Stimulated activated CD4-positive, alpha-beta T cell treated with anti-CD3 and anti-CD28 coated beads, TNF-alpha, amount 100 ng/mL, for 1 hour (primary cell): Measurements from ENCODE around the gene LFNG.

Experiments used
- DNase-seq, 3 donors: peaks; one replicate each; pipeline ENCODE4 v3.0.0-alpha.2; 2020; ENCODE audit warnings: low read depth in 3 of 3, low spot score in 1 of 3

LFNG gene

GRCh38 chr7:2568521-2569223 lies 49.1 kb downstream of the LFNG start:
- DNase-seq: no peak

- DNase-seq: no peak
These were observed 49.8 kb downstream of the LFNG start for GRCh38 chr7:2569421-2569820.

GRCh38 chr7:2570021-2570420 lies 50.4 kb downstream of the LFNG start:
- no peak for DNase-seq

- DNase-seq: no peak
These were observed 51.8 kb downstream of the LFNG start for GRCh38 chr7:2571409-2571808.

GRCh38 chr7:2572101-2572842 lies 52.7 kb downstream of the LFNG start:
- DNase-seq: no peak

- DNase-seq: no peak
These were observed 54.2 kb downstream of the LFNG start for GRCh38 chr7:2573761-2574160.

- no peak for DNase-seq
These were observed 55.6 kb downstream of the LFNG start for GRCh38 chr7:2575046-2575732.

GRCh38 chr7:2575733-2576340 lies 56.3 kb downstream of the LFNG start:
- DNase-seq: no peak

- no peak for DNase-seq
These were observed 57.3 kb downstream of the LFNG start for GRCh38 chr7:2576742-2577491.
